Mucosa of gallbladder (tissue), 1 donor: ENCODE measurements around the gene CCDC93. TPM values are rescaled to one million over a fixed set of nuclear protein-coding genes. Genes with fewer than 3 reads are reported as not detected.

Experiments
- DNase-seq: peaks from one replicate; pipeline ENCODE4 v3.0.0-alpha.2; 2020; ENCODE audit warnings: low spot score
- total RNA-seq: library from RNA; stranded (reverse); gene quantifications from one replicate; pipeline ENCODE4 v1.2.1, GENCODE V29; 2021
- donor health status: DM: no; HTN: no; CAD: no.

CCDC93 gene
- total RNA-seq, 1 donor from 2014 or later = 34.6 TPM

GRCh38 chr2:117989854-117990438 lies 23.9 kb downstream of the CCDC93 start:
- no peak for DNase-seq

- no peak for DNase-seq
Measured at GRCh38 chr2:117987121-117987520, 26.7 kb downstream of the CCDC93 start.

- no peak for DNase-seq
Measured at GRCh38 chr2:117985092-117985491, 28.8 kb downstream of the CCDC93 start.

GRCh38 chr2:117984208-117984607 lies 29.7 kb downstream of the CCDC93 start:
- DNase-seq = no peak

- DNase-seq = no peak
Measured at GRCh38 chr2:117983040-117983439, 30.8 kb downstream of the CCDC93 start.

DNA sequence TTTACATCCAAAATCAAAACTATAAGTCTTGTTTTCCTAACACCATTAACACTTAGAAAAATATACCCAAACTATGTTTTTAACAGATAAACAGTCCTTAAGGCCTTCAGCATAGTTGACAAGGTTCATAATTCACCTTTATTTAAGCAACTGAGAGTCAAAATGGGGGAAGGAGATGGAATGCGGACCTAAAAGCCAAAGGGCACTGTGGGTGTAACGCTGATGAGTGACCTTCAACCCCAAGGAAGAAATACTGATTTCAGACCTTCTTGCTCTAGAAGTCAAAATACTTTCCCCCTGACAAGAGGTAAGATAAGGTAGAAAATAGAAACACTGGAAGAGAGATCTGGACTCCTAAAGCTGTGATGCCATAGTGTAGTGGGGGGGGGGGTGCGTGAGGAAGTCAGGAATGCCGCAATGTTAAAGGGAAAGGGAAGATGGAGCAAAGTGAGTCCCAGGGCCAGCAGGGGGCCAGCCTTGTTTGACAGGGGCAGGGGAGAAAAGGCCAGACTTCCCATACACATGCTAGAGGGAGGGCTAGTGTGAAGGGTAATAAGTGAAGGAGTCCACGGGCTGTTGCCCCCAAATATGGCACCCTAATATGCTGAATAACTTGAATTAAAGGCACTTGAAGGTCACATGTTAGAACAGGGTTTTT lies 31.4 kb downstream of the CCDC93 start:
- DNase-seq = no peak

DNA sequence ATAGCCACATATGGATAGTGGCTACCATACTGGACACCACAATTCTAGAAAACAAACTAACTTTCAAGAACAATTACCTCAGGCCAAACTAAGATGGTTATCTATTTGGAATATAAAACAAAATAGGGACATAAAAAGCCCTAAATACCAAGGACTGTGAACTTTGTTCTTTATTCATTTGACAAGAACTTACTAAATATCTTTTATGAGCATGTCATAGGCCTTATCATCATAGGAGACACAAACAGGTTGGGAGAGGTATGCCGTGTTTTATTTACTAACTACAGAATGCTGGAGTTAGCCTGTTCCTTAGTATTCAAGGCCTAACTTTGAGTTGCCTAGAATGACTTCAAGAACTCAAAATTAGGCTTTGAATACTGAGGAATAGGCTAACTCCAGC lies 32.1 kb downstream of the CCDC93 start:
- no peak for DNase-seq

DNA sequence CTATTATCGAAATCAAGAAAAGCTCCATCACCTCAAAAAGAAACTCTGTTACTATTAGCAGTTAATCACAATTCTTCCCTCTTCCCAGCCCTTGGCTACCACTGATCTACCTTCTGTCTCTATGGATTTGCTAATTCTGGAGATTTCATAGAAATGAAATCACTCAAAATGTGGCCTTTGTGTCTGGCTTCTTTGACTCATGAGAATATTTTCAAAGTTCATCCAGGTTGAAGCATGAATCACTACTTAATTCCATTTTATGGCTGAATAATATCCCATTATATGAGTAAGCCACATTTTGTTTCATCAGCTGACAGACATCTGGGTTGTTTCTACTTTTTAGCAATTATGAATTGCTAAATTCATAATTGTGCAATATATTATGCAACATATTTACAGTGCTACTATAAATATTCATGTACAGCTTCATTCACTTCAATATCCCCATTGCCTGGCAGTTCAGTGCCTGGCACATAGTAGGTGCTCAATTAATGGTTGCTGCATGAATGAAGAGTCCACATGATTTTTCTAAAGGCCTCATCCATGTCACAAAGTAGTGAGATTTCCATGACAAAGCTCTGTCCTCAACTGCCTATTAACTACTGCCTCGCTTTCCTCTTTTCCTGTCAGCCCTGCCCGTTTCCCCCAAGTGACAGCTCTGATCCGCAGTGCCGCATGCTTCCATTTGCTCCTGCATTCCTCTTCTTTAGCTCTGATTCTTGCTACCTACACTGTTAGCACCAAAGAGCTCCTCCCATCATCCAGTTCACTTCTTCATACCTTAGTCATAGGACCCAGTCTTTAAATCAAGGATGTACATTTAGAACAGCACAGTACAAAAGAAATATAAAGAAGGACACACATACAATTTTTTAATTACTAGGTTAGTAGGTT lies 32.8 kb downstream of the CCDC93 start:
- no peak for DNase-seq

GRCh38 chr2:117979911-117980701 lies 33.8 kb downstream of the CCDC93 start:
- no peak for DNase-seq

DNA sequence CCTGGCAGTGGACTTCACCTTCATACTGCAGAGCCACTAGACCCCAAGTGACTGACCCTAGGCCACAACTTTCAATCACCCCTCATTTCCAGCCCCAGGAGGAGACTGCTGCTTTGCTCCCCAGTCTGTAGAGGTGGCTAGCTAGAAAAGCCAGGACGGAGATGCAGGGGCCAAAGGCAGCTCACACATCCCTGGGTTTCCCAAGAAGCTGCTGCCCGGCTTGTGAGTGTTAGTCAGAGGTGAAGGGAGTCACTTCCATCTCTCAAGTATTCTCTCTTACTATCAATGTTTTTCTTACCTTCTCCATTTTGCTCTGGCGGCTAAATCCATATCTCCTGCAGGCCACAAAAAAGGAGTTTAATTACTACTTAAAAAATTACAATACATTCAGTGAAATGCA lies 36.2 kb downstream of the CCDC93 start:
- DNase-seq = no peak

- DNase-seq = no peak
Measured at GRCh38 chr2:117976581-117976980, 37.3 kb downstream of the CCDC93 start.

DNA sequence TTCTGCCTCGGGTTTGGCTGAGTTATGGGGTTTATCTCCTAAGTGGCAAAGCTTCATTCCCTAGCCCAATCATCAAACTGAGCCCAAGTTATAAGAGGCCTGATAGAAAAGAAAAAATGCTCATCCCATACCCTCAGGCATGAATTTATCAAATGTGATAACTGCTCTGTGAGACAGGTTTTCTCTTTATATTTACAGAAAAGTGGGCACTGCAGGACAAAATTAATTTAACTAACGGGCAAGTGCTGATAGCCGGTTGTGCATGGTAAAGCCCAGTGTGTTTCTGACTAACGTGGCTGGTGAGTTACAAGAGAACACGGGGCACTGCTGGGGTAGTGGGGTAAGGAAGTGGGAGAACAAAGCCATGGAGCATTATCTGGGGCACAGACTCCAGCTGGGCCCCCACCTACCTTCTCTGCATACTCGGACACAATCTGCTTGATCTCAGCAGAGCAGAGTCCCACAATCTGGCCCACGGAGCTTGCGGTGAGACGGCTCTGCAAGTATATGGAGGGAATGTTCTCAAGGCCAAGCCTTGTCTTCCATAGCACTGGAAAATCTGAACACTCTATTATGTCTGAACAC lies 40.3 kb downstream of the CCDC93 start:
- DNase-seq = no peak

DNA sequence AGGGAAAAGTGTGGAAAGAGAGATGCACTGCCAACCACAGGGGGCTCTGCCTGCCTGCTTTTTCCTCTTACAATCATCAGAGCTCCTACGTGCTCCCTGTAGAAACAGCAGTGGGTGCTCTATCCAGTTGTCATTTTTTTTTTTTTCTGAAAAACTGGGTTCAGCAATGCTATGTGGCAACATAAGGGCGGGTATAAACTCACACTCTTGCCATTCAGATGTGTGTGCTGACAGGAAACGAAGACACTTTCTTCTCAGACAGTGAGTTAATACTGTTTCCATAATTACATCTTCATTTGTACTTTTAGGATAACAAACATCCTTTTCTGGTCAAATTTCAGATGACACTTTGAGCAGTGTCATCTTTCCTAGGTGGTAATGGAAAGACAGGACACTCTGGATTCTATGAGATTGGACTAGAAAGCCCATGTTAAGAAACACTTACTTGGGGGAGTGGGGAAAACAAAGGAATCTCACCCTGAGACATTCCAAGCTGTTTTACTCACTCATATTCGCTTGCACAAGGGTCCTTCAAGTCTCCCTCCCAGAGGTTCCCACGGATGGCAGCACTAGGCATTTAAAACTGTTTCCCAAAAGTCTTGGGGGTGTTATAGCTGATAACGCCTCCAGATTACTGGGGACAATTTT lies 41.3 kb downstream of the CCDC93 start:
- DNase-seq = no peak

DNA sequence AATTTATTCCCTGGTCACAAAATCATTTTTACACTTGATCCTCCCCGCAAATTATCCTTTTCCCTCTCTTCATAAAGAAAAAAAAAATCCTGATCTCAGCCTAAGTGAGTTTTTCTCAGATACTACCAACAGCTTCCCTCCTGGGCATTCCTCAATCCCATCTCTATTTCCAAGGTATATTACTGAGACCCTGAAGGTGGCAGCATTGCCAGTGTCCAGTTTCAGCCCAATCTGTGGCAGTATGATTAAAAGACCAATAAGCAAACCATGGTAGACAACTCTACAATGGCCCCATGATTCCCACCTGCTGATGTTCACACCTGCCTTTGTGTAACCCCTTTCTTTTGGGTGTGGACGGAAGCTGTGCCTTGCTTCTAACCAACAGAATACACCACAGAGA lies 45.1 kb downstream of the CCDC93 start:
- DNase-seq = no peak

- no peak for DNase-seq
Measured at GRCh38 chr2:117967977-117968718, 45.7 kb downstream of the CCDC93 start.

- no peak for DNase-seq
Measured at GRCh38 chr2:117963446-117963845, 50.4 kb downstream of the CCDC93 start.

DNA sequence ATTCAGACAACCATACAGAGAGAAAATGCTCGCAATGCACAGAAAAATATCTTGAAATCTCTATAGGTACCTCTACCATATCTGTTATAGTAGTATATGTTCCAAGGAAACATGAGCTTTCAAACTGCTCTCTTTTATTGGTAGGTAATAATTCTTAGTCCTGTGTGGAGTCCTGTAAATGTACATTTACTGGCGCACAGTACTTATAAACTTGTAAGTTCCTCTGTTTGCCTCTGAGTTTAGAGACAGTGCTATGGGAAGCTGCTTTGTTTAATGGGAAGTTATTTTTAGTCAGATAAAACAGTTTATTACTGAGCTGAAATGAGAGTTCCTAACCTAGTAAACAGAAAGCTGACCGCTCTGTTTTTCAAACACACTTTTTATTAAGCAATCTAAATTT lies 52.7 kb downstream of the CCDC93 start:
- DNase-seq = no peak

GRCh38 chr2:117960231-117960630 lies 53.6 kb downstream of the CCDC93 start:
- DNase-seq = no peak

DNA sequence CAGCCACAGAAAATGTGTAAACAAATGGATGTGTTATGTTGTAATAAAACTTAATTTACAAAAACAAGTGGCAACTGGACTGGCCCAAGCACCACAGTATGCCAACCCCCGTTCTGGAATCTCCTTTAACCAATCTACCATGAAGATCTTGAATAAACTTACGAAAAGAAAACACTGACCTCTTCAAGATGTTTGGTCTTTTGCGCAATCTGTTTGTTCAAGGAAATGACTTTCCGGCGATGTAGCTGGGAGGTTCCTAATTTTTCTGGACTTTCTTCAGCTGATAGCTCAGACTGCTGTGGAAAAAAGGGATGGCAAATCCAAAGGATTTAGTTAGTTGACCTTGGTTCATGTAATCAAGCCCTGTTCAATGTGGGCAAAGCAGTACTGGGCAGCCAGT lies 55.7 kb downstream of the CCDC93 start:
- DNase-seq = peak; percentile 11

- DNase-seq = no peak
Measured at GRCh38 chr2:117957616-117958015, 56.3 kb downstream of the CCDC93 start.
